Common myeloid progenitor, CD34-positive (primary cell): ENCODE data around the gene ZNF662.
A peak's percentile ranks its signal among the peaks of the same experiment; 100 is the strongest.

ENCODE experiments used
- CTCF ChIA-PET: fragments of 350-600 bp; sonication (Branson Sonifier 250); formaldehyde crosslinking; loops from one replicate; lab custom pipeline; 2021; ENCODE audit warnings: antibody characterized with exemption; lab: Charles Lee
- POLR2A ChIA-PET: fragments of 350-600 bp; sonication (Branson Sonifier 250); formaldehyde crosslinking; loops from one replicate; lab custom pipeline; 2021; ENCODE audit warnings: antibody characterized with exemption; lab: Charles Lee
- DNase-seq, 3 donors: peaks; one replicate each; pipeline versions ENCODE4 v3.0.0 to v3.0.0-alpha.2; 2013
- H3K27ac ChIP-seq, 2 experiments: 1 replicate in 1 of 2; 2 replicates in 1 of 2; pipeline ENCODE4 v1.7.0; 2013; ENCODE audit warnings: inconsistent platforms in 2 of 2, low read length in 2 of 2, mild to moderate bottlenecking in 2 of 2, low read depth in 1 of 2, moderate library complexity in 1 of 2; ENCODE audit not compliant: severe bottlenecking in 2 of 2, insufficient read depth in 1 of 2, poor library complexity in 1 of 2
- H3K27me3 ChIP-seq, 5 experiments: replicated peaks in 2 of 5; 1 replicate in 3 of 5; 2 replicates in 2 of 5; pipeline versions ENCODE4 v1.6.1 to v1.7.0; 2013; ENCODE audit warnings: low read length in 4 of 5, mild to moderate bottlenecking in 2 of 5, moderate library complexity in 2 of 5, inconsistent platforms in 1 of 5; ENCODE audit not compliant: insufficient read depth in 5 of 5, control insufficient read depth in 4 of 5
- H3K36me3 ChIP-seq, 4 experiments: 1 replicate in 2 of 4; 2 replicates in 2 of 4; pipeline versions ENCODE4 v1.6.1 to v1.7.0; 2013; ENCODE audit warnings: low read length in 3 of 4, control low read depth in 1 of 4, mild to moderate bottlenecking in 1 of 4; ENCODE audit not compliant: control insufficient read depth in 4 of 4, insufficient read depth in 4 of 4
- H3K4me1 ChIP-seq, 4 experiments: 1 replicate in 3 of 4; 2 replicates in 1 of 4; pipeline versions ENCODE4 v1.6.1 to v1.7.1; 2013; ENCODE audit warnings: low read length in 3 of 4, mild to moderate bottlenecking in 3 of 4, control low read depth in 1 of 4, inconsistent platforms in 1 of 4, moderate library complexity in 1 of 4; ENCODE audit not compliant: control insufficient read depth in 4 of 4, insufficient read depth in 4 of 4; ENCODE audit errors: control extremely low read depth in 1 of 4
- H3K4me3 ChIP-seq, 7 experiments: 1 replicate in 4 of 7; 2 replicates in 3 of 7; pipeline versions ENCODE4 v1.5.1 to v1.7.0; 2013; ENCODE audit warnings: mild to moderate bottlenecking in 7 of 7, low read length in 6 of 7, moderate library complexity in 6 of 7, inconsistent platforms in 2 of 7, low read depth in 2 of 7, control low read depth in 1 of 7; ENCODE audit not compliant: insufficient read depth in 4 of 7, control insufficient read depth in 1 of 7; ENCODE audit errors: extremely low read depth in 1 of 7
- H3K9me3 ChIP-seq, 5 experiments: 1 replicate in 4 of 5; 2 replicates in 1 of 5; pipeline versions ENCODE4 v1.6.1 to v1.7.1; 2013; ENCODE audit warnings: low read length in 4 of 5, mild to moderate bottlenecking in 2 of 5, inconsistent platforms in 1 of 5, low read depth in 1 of 5, moderate library complexity in 1 of 5; ENCODE audit not compliant: control insufficient read depth in 4 of 5, insufficient read depth in 2 of 5; ENCODE audit errors: control extremely low read depth in 1 of 5
- WGBS: methylation state at CpG from one replicate; pipeline ENCODE4 v1.1.5; 2013; ENCODE audit not compliant: insufficient coverage; 5-methylcytosine and 5-hydroxymethylcytosine counted together

Gene ZNF662

DNA sequence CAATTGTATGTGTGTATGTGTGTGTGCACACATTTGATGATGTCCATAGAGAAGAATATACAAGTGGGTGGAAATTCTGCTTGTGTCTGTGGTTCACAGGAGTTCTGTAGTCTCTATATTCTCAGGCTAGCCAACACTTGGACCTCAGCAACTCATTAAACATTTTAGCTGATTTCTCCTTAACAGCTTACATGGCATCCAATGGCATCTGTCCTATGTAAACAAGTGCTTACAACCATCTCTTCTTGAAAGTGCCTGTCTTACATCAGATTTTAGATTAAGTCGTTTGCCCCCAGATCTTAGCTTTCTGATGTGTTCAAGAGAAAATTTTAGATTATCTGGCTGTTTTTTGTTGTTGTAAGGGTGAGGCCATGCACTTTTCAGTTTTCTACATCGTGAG, 29.0 kb downstream of the ZNF662 start:
- no peak for DNase-seq
- POLR2A ChIA-PET: no interaction called here
- no peaks in the 10 kb centered on the region for H3K27me3 ChIP-seq
- H3K4me3 ChIP-seq: no peak overlapping the region
- no CpG with 5 or more reads among the region's 2 CpGs for WGBS
- CTCF ChIA-PET: interaction anchor here (0.6 to 0.9 kb wide), 2 partner anchors 9 to 40 kb away, joined by 3 read pairs; no protein-coding TSS in a partner anchor
- peaks cover 0 to 10% (median 4%) of the 10 kb centered on the region in 5 experiments for H3K9me3 ChIP-seq
- H3K4me1 ChIP-seq: no peaks in the 10 kb centered on the region
- no peak overlapping the region for H3K27ac ChIP-seq
- no peaks in the 10 kb centered on the region for H3K36me3 ChIP-seq

DNA sequence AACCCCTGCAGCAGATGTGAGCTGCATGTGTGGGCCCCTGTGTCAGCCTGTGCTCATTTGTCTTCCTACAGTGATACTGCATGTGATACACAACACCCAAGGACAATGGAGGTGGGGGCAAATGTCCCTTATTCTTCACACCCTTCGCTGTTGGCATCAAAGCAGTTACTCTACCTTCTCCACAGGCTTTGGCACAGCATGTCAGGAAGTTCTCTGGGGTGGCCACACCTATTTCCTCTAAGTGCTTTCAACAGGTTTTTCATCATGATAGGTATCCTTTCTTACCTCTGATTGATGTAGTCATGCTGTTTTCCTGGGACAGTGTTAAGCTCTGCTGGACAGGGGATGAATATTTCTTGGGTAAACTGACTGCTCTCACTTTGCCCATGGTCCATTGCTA, 29.5 kb downstream of the ZNF662 start:
- POLR2A ChIA-PET: no interaction called here
- WGBS: 100% methylated on average over 1 of the region's 1 CpG
- Histone ChIP-seq H3K36me3 (no peaks in the 10 kb centered on the region), H3K27ac (no peak overlapping the region), H3K4me1 (no peaks in the 10 kb centered on the region), H3K27me3 (no peaks in the 10 kb centered on the region), H3K4me3 (no peak overlapping the region), H3K9me3 (peaks cover 0 to 10% (median 4%) of the 10 kb centered on the region in 5 experiments)
- CTCF ChIA-PET: interaction anchor here (0.6 to 0.9 kb wide), 2 partner anchors 10 to 41 kb away, joined by 3 read pairs; no protein-coding TSS in a partner anchor
- no peak for DNase-seq

DNA sequence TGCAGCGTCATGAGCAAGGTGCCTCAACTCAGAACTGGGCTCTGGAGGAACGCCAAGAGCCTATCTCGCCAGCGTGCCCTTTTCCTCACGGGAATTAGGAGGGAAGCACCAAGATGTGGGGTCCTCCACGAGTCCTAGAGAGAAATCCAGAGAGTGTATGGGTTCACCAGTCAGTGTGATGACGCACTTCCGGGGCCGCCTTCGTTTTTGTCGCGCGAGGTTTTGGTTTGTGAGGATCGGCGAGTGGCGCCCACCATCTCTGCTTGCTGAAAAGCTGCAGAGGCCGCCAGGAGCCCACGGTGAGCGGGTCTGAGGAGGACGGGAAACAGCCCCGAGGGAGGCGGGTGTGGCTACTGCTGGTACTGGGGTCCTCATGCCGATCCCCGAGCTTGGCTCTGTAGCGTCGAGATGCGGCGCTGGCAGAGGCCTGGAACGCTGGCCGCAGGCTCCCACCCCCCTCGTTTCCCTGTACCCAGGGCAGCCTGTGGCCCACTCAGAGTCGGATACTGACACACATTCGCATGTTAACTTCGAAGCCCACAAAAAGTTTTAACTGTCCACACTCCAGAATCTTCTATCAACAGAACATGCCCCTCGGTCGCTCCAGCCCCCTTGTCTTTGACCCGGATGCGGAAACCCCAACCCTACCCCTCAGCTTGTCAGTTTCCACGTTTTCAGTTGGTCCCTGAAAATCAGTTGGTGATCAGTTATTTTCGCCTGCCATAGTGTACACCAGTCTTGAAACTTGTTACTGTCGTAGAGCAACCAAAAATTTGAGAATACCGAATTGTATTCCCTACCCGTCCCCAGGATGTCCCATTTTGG, 30.4 kb downstream of the ZNF662 start:
- WGBS: 71% methylated on average over 33 of the region's 43 CpGs
- Histone ChIP-seq H3K4me1 (no peaks in the 10 kb centered on the region), H3K36me3 (no peaks in the 10 kb centered on the region), H3K4me3 (no peak overlapping the region), H3K27ac (no peak overlapping the region), H3K9me3 (peaks cover 0 to 10% (median 4%) of the 10 kb centered on the region in 5 experiments), H3K27me3 (no peaks in the 10 kb centered on the region)
- POLR2A ChIA-PET: no interaction called here
- CTCF ChIA-PET: no interaction called here
- peak in 1 of 3 donors; percentile 39 for DNase-seq

DNA sequence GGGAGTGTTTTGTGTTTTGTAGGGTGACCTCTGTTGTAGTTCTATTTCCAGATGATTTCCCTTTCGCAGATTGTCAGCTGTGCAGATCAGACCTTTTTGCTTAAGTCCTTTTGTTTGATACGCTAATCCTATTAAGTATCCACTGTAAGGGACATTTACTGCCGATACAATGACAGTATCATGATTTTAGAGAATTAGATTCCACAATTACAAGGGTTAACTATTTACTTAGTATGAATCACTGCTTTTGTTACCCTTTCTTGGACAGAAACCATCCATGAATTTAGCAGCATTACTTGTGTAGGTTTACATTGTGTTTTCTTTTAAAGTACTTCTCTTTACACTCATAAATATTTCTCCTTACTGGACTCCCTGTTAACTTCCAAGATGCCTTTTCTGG, 31.4 kb downstream of the ZNF662 start:
- H3K36me3 ChIP-seq: no peaks in the 10 kb centered on the region
- no peak for DNase-seq
- no peak overlapping the region for H3K27ac ChIP-seq
- WGBS: no CpG with 5 or more reads among the region's 3 CpGs
- H3K9me3 ChIP-seq: peaks cover 0 to 10% (median 1%) of the 10 kb centered on the region in 5 experiments
- no peaks in the 10 kb centered on the region for H3K4me1 ChIP-seq
- POLR2A ChIA-PET: no interaction called here
- H3K4me3 ChIP-seq: no peak overlapping the region
- CTCF ChIA-PET: no interaction called here
- no peaks in the 10 kb centered on the region for H3K27me3 ChIP-seq

DNA sequence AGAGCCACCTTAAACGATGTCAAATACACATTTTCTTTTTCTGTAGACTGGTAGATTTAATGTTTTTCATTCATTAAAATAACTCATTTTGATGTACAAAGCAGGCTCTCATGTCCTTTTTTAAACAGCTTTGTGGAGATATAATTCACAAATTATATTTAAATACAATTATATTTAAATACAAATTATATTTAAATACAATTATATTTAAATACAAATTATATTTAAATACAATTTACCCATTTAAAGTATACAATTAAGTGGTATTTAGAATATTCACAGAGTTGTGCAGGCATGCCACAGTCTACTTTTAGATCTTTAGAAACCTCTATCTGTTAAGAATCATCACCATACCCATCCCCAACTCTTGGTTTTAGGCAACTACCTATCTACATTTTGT, 36.8 kb downstream of the ZNF662 start:
- CTCF ChIA-PET: interaction anchor here (1.2 to 1.4 kb wide), 2 partner anchors 19 to 219 kb away, joined by 3 read pairs; no protein-coding TSS in a partner anchor
- POLR2A ChIA-PET: no interaction called here

DNA sequence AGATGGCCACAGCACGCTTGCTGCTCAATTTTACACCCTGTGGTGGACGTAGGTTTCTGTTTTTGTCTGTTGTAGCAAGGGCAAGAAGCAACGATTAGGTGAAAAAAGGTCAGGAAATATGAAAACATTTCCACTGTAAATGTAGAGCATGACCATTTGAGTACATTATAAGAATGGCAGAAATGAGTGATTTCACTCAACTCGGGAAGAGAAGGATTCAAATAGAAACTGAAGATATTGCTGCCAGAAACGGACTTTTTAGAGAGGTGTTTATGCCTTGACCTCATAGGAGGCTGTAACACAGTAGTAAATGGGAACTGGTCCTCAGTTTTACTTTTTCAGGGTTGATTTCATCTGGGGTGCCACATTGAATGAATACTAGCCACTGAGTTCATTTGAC, 40.1 kb downstream of the ZNF662 start:
- H3K4me3 ChIP-seq: no peak overlapping the region
- WGBS: 86% methylated on average over 5 of the region's 5 CpGs
- ChIA-PET POLR2A (no interaction called here), CTCF (no interaction called here)
- no peak for DNase-seq
- H3K9me3 ChIP-seq: peaks cover 0 to 4% (median 0%) of the 10 kb centered on the region in 5 experiments
- no peaks in the 10 kb centered on the region for H3K36me3 ChIP-seq
- H3K4me1 ChIP-seq: no peaks in the 10 kb centered on the region
- no peaks in the 10 kb centered on the region for H3K27me3 ChIP-seq
- H3K27ac ChIP-seq: no peak overlapping the region

More for the DNA sequence above, 36.8 kb downstream of the ZNF662 start:
- no peak overlapping the region for H3K27ac ChIP-seq
- H3K9me3 ChIP-seq: peaks cover 0 to 4% (median 0%) of the 10 kb centered on the region in 5 experiments
- no peak overlapping the region for H3K4me3 ChIP-seq
- H3K27me3 ChIP-seq: no peaks in the 10 kb centered on the region
- H3K4me1 ChIP-seq: no peaks in the 10 kb centered on the region
- no CpG with 5 or more reads among the region's 1 CpG for WGBS
- no peak for DNase-seq
- no peaks in the 10 kb centered on the region for H3K36me3 ChIP-seq

DNA sequence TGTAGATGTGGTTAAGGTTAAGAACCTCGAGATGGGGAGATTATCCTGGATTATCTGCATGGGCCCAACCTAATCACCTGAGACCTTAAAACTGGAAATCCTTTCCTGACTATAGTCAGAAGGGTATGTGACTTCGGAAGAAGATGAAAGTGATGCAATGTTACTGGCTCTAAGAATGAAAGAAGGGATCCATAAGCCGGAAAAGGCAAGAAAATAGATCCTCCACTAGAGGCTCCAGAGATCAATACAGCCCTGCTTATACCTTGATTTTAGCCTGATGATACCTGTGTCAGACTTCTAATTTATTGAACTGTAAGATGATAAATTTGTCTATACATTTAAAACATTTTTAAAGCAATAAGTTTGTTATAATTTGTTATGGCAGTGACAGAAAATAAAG, 51.6 kb downstream of the ZNF662 start:
- WGBS: no CpG with 5 or more reads among the region's 3 CpGs
- Histone ChIP-seq H3K27ac (no peak overlapping the region), H3K36me3 (no peaks in the 10 kb centered on the region), H3K4me1 (no peaks in the 10 kb centered on the region), H3K9me3 (no peaks in the 10 kb centered on the region), H3K27me3 (no peaks in the 10 kb centered on the region), H3K4me3 (no peak overlapping the region)
- ChIA-PET POLR2A (interaction anchor here (0.6 kb wide), 1 partner anchor 1193 kb away, joined by 4 read pairs; no protein-coding TSS in a partner anchor), CTCF (no interaction called here)
- no peak for DNase-seq
